Caco-2 (cell line): Measurements from ENCODE around the gene JPT2. TPM values are rescaled to one million over a fixed set of nuclear protein-coding genes. Genes with fewer than 3 reads are reported as not detected.

Experiments
- BruUV-seq: library from RNA; stranded (reverse); fragments of 400-500 nt; replicated peaks from 2 replicates; lab custom pipeline; 2021; lab: Mats Ljungman, UMichigan
- CTCF ChIA-PET: fragments of 300-600 bp; sonication (Branson Sonifier 250); formaldehyde crosslinking; loops from one replicate; lab custom pipeline; 2022; ENCODE audit warnings: antibody characterized with exemption; lab: Charles Lee
- POLR2A ChIA-PET: fragments of 300-600 bp; sonication (Branson Sonifier 250); formaldehyde crosslinking; loops from one replicate; lab custom pipeline; 2022; ENCODE audit warnings: antibody characterized with exemption; lab: Charles Lee
- DNase-seq, 2 experiments: peaks; one replicate each; pipeline versions ENCODE4 v3.0.0 to v3.0.0-alpha.2; 2020 to 2022
- H3K27me3 ChIP-seq: replicated peaks from 2 replicates; pipeline ENCODE4 v1.6.0; 2011; ENCODE audit warnings: low read length; ENCODE audit not compliant: control insufficient read depth, insufficient read depth
- H3K36me3 ChIP-seq: 2 replicates; pipeline ENCODE4 v1.5.1; 2011; ENCODE audit warnings: low read length; ENCODE audit not compliant: control insufficient read depth, insufficient read depth
- H3K4me1 ChIP-seq: fragments of 250-450 bp; sonication (Bioruptor Pico); 2 replicates; pipeline ENCODE4 v1.5.1; 2020; ENCODE audit warnings: mild to moderate bottlenecking
- H3K4me3 ChIP-seq: 2 replicates; pipeline ENCODE4 v1.5.1; 2011; ENCODE audit warnings: low read depth, mild to moderate bottlenecking, control low read depth, low read length
- H3K9me3 ChIP-seq: fragments of 250-450 bp; sonication (Bioruptor Pico); 2 replicates; pipeline ENCODE4 v1.5.1; 2020; ENCODE audit warnings: mild to moderate bottlenecking, moderate library complexity
- H3K27ac Mint-ChIP-seq: one replicate; pipeline ENCODE4 v1.8.0; 2022; ENCODE audit warnings: mixed read lengths; ENCODE audit not compliant: unreplicated experiment
- H3K27me3 Mint-ChIP-seq: one replicate; pipeline ENCODE4 v1.8.0; 2022; ENCODE audit warnings: mixed read lengths; ENCODE audit not compliant: insufficient read depth, unreplicated experiment
- H3K36me3 Mint-ChIP-seq: one replicate; pipeline ENCODE4 v1.8.0; 2022; ENCODE audit warnings: mild to moderate bottlenecking, mixed read lengths; ENCODE audit not compliant: insufficient read depth, unreplicated experiment
- H3K4me1 Mint-ChIP-seq: one replicate; pipeline ENCODE4 v1.8.0; 2022; ENCODE audit warnings: low read depth, mixed read lengths; ENCODE audit not compliant: unreplicated experiment
- H3K4me3 Mint-ChIP-seq: one replicate; pipeline ENCODE4 v1.8.0; 2022; ENCODE audit warnings: mild to moderate bottlenecking, moderate library complexity, mixed read lengths; ENCODE audit not compliant: unreplicated experiment
- H3K9me3 Mint-ChIP-seq: one replicate; pipeline ENCODE4 v1.8.0; 2022; ENCODE audit warnings: mixed read lengths; ENCODE audit not compliant: unreplicated experiment
- CTCF ChIP-seq, 2 experiments: fragments of 200-600 bp in 1 of 2; IDR thresholded peaks; 1 replicate in 1 of 2; 2 replicates in 1 of 2; pipeline versions ENCODE4 v1.5.1 to v1.8.0; 2011 to 2022; ENCODE audit warnings: antibody characterized with exemption in 1 of 2, control low read depth in 1 of 2, inconsistent platforms in 1 of 2, low read depth in 1 of 2, low read length in 1 of 2, mild to moderate bottlenecking in 1 of 2, moderate library complexity in 1 of 2; ENCODE audit not compliant: insufficient read depth in 1 of 2, severe bottlenecking in 1 of 2, unreplicated experiment in 1 of 2
- intact Hi-C: fragments of 100-400 bp; cut with micrococcal nuclease; formaldehyde crosslinking; loops from one replicate; pipeline ENCODE4 v1.10.0; 2022; ENCODE audit not compliant: unreplicated experiment
- total RNA-seq: library from RNA; stranded (reverse); gene quantifications from 2 replicates; pipeline ENCODE4 v1.2.3, GENCODE V29; 2022

The JPT2 gene
- total RNA-seq, 1 experiment from 2014 or later = 178 TPM

DNA sequence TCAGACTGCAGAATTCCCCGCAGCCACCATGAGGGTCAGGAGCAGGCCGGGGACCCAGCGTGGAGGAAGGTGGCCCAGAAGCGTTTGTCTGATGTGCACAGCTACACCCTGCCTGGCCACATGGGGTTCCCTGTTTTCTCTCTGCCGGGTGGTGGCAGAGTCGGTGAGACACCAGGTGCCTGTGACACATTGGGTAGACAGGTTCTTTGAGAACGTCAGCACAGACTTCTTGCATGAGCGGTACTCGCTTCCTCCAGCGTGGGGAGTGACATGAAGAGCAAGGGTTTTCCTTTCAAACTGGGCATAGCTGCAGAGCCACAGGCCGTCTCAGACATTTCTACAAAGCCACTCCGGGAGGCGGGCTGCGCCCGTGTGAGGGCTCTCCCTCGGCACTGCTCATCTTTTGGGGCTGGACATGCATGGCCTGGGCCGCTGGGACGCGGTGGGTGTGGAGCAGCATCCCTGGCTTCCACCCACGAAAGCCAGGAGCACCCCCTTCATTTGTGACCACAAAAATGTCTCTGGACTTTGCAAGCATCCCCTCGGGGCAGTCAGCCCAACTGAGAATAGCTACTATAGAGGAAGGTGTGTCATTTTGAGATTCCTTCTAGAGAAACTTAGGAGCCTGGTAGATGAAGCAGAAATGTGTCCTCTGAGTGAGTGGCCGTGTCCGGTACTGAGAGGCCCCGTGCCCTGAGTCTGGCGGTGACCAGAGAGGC, 67.3 kb downstream of the JPT2 start:
- Mint-ChIP-seq H3K9me3 (no peaks in the 10 kb centered on the region), H3K27ac (no peak overlapping the region), H3K36me3 (peaks cover 19% of the 10 kb centered on the region), H3K4me3 (no peak overlapping the region), H3K4me1 (no peaks in the 10 kb centered on the region), H3K27me3 (no peaks in the 10 kb centered on the region)
- ChIA-PET CTCF (no interaction called here), POLR2A (no interaction called here)
- H3K36me3 ChIP-seq = no peaks in the 10 kb centered on the region
- intact Hi-C loops = no loop called here
- DNase-seq = no peak
- no TSS peak for BruUV-seq
- no peaks in the 10 kb centered on the region for H3K9me3 ChIP-seq
- no peaks in the 10 kb centered on the region for H3K27me3 ChIP-seq
- H3K4me1 ChIP-seq = no peaks in the 10 kb centered on the region
- no peak for TF ChIP-seq CTCF (IDR thresholded peaks at IDR 0.05; ENCODE audit: insufficient read depth in 1 of 2, low read depth in 1 of 2, low read length in 1 of 2, severe bottlenecking in 1 of 2, unreplicated experiment in 1 of 2)
- H3K4me3 ChIP-seq = no peak overlapping the region

DNA sequence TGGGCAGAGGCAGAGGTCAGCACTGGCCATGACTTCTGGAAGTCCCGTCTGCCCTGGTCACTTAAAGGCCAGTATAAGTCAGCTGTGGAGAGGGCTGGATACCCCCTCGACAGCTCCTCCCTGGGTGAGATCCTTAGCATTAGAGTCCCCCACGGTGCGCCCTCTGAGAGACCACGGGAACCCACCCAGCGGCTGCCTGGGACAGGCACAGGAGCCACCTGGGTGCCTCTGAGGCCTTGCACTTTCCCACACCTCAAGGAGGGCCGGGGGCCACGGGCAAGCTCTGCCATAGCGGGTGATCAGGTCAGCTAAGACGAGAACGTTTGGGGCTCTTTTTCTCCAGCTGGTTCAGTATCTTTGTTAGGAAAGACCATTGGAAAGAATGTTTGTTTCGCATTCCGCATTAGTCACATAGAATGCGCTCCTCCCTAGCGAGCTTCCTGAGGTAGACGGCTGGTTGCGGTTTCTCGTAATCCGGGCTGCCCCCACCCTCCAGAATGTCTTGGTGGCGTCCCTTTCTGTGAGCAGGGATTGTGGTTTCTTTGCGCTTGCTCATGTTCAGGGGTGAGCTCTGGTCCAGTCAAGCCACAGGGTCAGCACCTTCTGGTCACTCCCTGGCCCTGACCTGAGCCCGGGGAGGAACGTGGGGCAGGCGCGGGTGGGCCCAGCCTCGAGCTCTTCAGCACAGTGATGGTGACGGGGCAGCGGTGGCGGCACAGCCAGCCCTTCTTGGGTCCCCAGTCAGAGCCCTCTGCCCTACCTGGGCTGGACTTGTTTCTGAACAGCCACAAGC, 68.0 kb downstream of the JPT2 start:
- intact Hi-C loops = no loop called here
- ChIA-PET CTCF (no interaction called here), POLR2A (no interaction called here)
- Mint-ChIP-seq H3K4me1 (no peaks in the 10 kb centered on the region), H3K4me3 (no peak overlapping the region), H3K27me3 (no peaks in the 10 kb centered on the region), H3K9me3 (no peaks in the 10 kb centered on the region), H3K36me3 (peaks cover 19% of the 10 kb centered on the region), H3K27ac (no peak overlapping the region)
- Histone ChIP-seq H3K27me3 (no peaks in the 10 kb centered on the region), H3K9me3 (no peaks in the 10 kb centered on the region), H3K36me3 (no peaks in the 10 kb centered on the region), H3K4me1 (no peaks in the 10 kb centered on the region), H3K4me3 (no peak overlapping the region)
- BruUV-seq = no TSS peak
- DNase-seq = no peak
- no peak for TF ChIP-seq CTCF (IDR thresholded peaks at IDR 0.05; ENCODE audit: insufficient read depth in 1 of 2, low read depth in 1 of 2, low read length in 1 of 2, severe bottlenecking in 1 of 2, unreplicated experiment in 1 of 2)

DNA sequence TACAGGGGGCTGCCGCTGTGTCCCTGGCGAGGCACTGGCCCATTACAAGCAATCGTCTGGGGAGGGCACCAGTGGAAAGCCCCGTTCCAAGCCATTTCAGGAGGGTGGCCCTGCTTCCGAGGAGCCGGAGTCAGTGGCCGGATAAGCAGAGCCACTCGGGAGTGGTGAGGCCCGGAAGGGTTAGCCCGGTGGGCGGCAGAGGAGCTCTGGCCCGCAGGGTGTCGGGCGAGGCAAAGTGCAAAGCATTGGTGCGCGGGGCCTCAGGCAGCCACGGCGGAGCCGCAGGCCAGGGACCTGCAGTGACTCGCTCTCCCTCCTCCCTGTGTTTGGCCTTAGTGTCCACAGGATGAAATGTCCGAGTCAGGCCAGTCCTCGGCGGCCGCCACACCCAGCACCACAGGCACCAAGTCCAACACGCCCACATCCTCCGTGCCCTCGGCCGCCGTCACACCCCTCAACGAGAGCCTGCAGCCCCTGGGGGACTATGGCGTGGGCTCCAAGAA, 68.7 kb downstream of the JPT2 start:
- ChIA-PET POLR2A (no interaction called here), CTCF (no interaction called here)
- no peaks in the 10 kb centered on the region for H3K36me3 ChIP-seq
- no peak overlapping the region for H3K4me3 ChIP-seq
- no peaks in the 10 kb centered on the region for H3K4me1 ChIP-seq
- Mint-ChIP-seq H3K36me3 (peaks cover 19% of the 10 kb centered on the region), H3K27ac (no peak overlapping the region), H3K4me3 (no peak overlapping the region), H3K27me3 (no peaks in the 10 kb centered on the region), H3K9me3 (no peaks in the 10 kb centered on the region), H3K4me1 (no peaks in the 10 kb centered on the region)
- no peaks in the 10 kb centered on the region for H3K9me3 ChIP-seq
- intact Hi-C loops = no loop called here
- H3K27me3 ChIP-seq = no peaks in the 10 kb centered on the region
- BruUV-seq = no TSS peak
- TF ChIP-seq CTCF (IDR thresholded peaks at IDR 0.05; ENCODE audit: insufficient read depth in 1 of 2, low read depth in 1 of 2, low read length in 1 of 2, severe bottlenecking in 1 of 2, unreplicated experiment in 1 of 2) = no peak
- DNase-seq = no peak
